Activated T-helper 9 cell treated with anti-CD3 and anti-CD28 coated beads, Interleukin-2, amount 50 U/mL, for 16 hours (primary cell): ENCODE results near the gene ATP6V0E2.

ENCODE experiments used
- DNase-seq: peaks from one replicate; pipeline ENCODE4 v3.0.0-alpha.2; 2020; ENCODE audit warnings: low read depth

The ATP6V0E2 gene

GRCh38 chr7:149838992-149839408 is 34.8 kb upstream of the ATP6V0E2 start:
- no peak for DNase-seq

- DNase-seq: no peak
These were observed 33.8 kb upstream of the ATP6V0E2 start for GRCh38 chr7:149839933-149840332.

GRCh38 chr7:149843566-149843965 is 30.2 kb upstream of the ATP6V0E2 start:
- no peak for DNase-seq

- no peak for DNase-seq
These were observed 29.3 kb upstream of the ATP6V0E2 start for GRCh38 chr7:149844445-149844844.

- no peak for DNase-seq
These were observed 28.4 kb upstream of the ATP6V0E2 start for GRCh38 chr7:149845257-149845980.

GRCh38 chr7:149846021-149846420 is 27.7 kb upstream of the ATP6V0E2 start:
- DNase-seq: no peak

GRCh38 chr7:149846436-149847046 is 27.2 kb upstream of the ATP6V0E2 start:
- DNase-seq: no peak

- DNase-seq: no peak
These were observed 24.6 kb upstream of the ATP6V0E2 start for GRCh38 chr7:149849174-149849573.

GRCh38 chr7:149850007-149850594 is 23.7 kb upstream of the ATP6V0E2 start:
- DNase-seq: no peak

- DNase-seq: no peak
These were observed 23.1 kb upstream of the ATP6V0E2 start for GRCh38 chr7:149850716-149851115.

GRCh38 chr7:149851449-149851848 is 22.3 kb upstream of the ATP6V0E2 start:
- no peak for DNase-seq

GRCh38 chr7:149853157-149853556 is 20.6 kb upstream of the ATP6V0E2 start:
- no peak for DNase-seq

GRCh38 chr7:149854611-149855360 is 19.0 kb upstream of the ATP6V0E2 start:
- DNase-seq: no peak

- no peak for DNase-seq
These were observed 18.1 kb upstream of the ATP6V0E2 start for GRCh38 chr7:149855361-149856305.

GRCh38 chr7:149856583-149856982 is 17.2 kb upstream of the ATP6V0E2 start:
- no peak for DNase-seq

- no peak for DNase-seq
These were observed 14.4 kb upstream of the ATP6V0E2 start for GRCh38 chr7:149859369-149859768.

- no peak for DNase-seq
These were observed 13.9 kb upstream of the ATP6V0E2 start for GRCh38 chr7:149859876-149860275.

GRCh38 chr7:149860821-149861727 is 12.7 kb upstream of the ATP6V0E2 start:
- no peak for DNase-seq

- no peak for DNase-seq
These were observed 12.1 kb upstream of the ATP6V0E2 start for GRCh38 chr7:149861728-149862045.

GRCh38 chr7:149862156-149862555 is 11.6 kb upstream of the ATP6V0E2 start:
- DNase-seq: no peak

- DNase-seq: no peak
These were observed 10.3 kb upstream of the ATP6V0E2 start for GRCh38 chr7:149863500-149863899.
